ENCODE measurements around the gene KRTAP5-2. TPM values are rescaled to one million over a fixed set of nuclear protein-coding genes. Genes with fewer than 3 reads are reported as not detected.

The KRTAP5-2 gene
- polyA plus RNA-seq, 3 donors = not detected

- peaks cover 0 to 11% of the 10 kb centered on the region in 2 donors for H3K9me3 ChIP-seq (replicated peaks in 1 of 2; ENCODE audit: control insufficient read depth in 1 of 2, insufficient read depth in 1 of 2, low read length in 2 of 2)
- H3K9me3 Mint-ChIP-seq = peaks cover 0 to 9% (median 2%) of the 10 kb centered on the region in 7 donors
- H3K36me3 Mint-ChIP-seq = no peaks in the 10 kb centered on the region
- no peak overlapping the region for H3K4me3 ChIP-seq (replicated peaks in 1 of 3; ENCODE audit: low read depth in 2 of 3, low read length in 3 of 3)
- no peak for DNase-seq
- no peaks in the 10 kb centered on the region for H3K36me3 ChIP-seq (replicated peaks in 1 of 2; ENCODE audit: control insufficient read depth in 1 of 2, insufficient read depth in 2 of 2, low read length in 2 of 2)
- H3K27ac Mint-ChIP-seq = no peak overlapping the region
- H3K9ac ChIP-seq (ENCODE audit: insufficient read depth, low read length, poor library complexity, severe bottlenecking) = no peak overlapping the region
- no peak overlapping the region for H2AFZ ChIP-seq (ENCODE audit: insufficient read depth, low read depth, low read length, poor library complexity, severe bottlenecking)
- H3K27me3 ChIP-seq (ENCODE audit: control insufficient read depth in 2 of 2, insufficient read depth in 2 of 2, low read length in 2 of 2) = peaks cover 13 to 35% of the 10 kb centered on the region in 2 donors
- H3K4me1 ChIP-seq (ENCODE audit: control insufficient read depth in 1 of 2, insufficient read depth in 2 of 2, low read length in 2 of 2) = peaks cover 0 to 5% of the 10 kb centered on the region in 2 donors
- H3K4me1 Mint-ChIP-seq = no peaks in the 10 kb centered on the region
- H3K27me3 Mint-ChIP-seq (ENCODE audit: low read depth in 3 of 3) = peaks cover 31 to 62% (median 36%) of the 10 kb centered on the region in 3 donors
- no peaks in the 10 kb centered on the region for H3K79me2 ChIP-seq (ENCODE audit: insufficient read depth, low read length)
- intact Hi-C loops (cut with micrococcal nuclease) = no loop called here
- peak overlapping the region in 1 of 2 donors; percentile 30 for H3K4me3 Mint-ChIP-seq
- no peak overlapping the region for H3K27ac ChIP-seq (ENCODE audit: low read depth in 1 of 2, low read length in 2 of 2)
- TF ChIP-seq CTCF (IDR thresholded peaks at IDR 0.05) = no peak
- H4K20me1 ChIP-seq (ENCODE audit: insufficient read depth, low read length) = no peaks in the 10 kb centered on the region
- WGBS (ENCODE audit: insufficient coverage) = 76% methylated on average over 9 of the region's 13 CpGs
- H3K4me2 ChIP-seq (replicated peaks; ENCODE audit: extremely low read depth, low read length, poor library complexity, severe bottlenecking) = no peak overlapping the region
Observed at GRCh38 chr11:1567052-1567720, 30.9 kb downstream of the KRTAP5-2 start.

GRCh38 chr11:1566381-1567051 lies 31.6 kb downstream of the KRTAP5-2 start:
- peaks cover 0 to 5% of the 10 kb centered on the region in 2 donors for H3K4me1 ChIP-seq (ENCODE audit: control insufficient read depth in 1 of 2, insufficient read depth in 2 of 2, low read length in 2 of 2)
- intact Hi-C loops (cut with micrococcal nuclease) = no loop called here

More at GRCh38 chr11:1566381-1567051, 31.6 kb downstream of the KRTAP5-2 start:
- no peak for DNase-seq
- TF ChIP-seq CTCF (IDR thresholded peaks at IDR 0.05) = no peak
- H3K27me3 ChIP-seq (ENCODE audit: control insufficient read depth in 2 of 2, insufficient read depth in 2 of 2, low read length in 2 of 2) = peaks cover 13 to 35% of the 10 kb centered on the region in 2 donors
- H2AFZ ChIP-seq (ENCODE audit: insufficient read depth, low read depth, low read length, poor library complexity, severe bottlenecking) = no peak overlapping the region
- H3K4me3 Mint-ChIP-seq = peak overlapping the region in 1 of 2 donors; percentile 30
- no peaks in the 10 kb centered on the region for H4K20me1 ChIP-seq (ENCODE audit: insufficient read depth, low read length)
- H3K36me3 Mint-ChIP-seq = no peaks in the 10 kb centered on the region
- peaks cover 31 to 63% (median 36%) of the 10 kb centered on the region in 3 donors for H3K27me3 Mint-ChIP-seq (ENCODE audit: low read depth in 3 of 3)
- WGBS (ENCODE audit: insufficient coverage) = 90% methylated on average over 11 of the region's 20 CpGs
- H3K9me3 Mint-ChIP-seq = peaks cover 0 to 9% (median 2%) of the 10 kb centered on the region in 7 donors
- no peaks in the 10 kb centered on the region for H3K79me2 ChIP-seq (ENCODE audit: insufficient read depth, low read length)
- no peak overlapping the region for H3K4me2 ChIP-seq (replicated peaks; ENCODE audit: extremely low read depth, low read length, poor library complexity, severe bottlenecking)
- H3K9me3 ChIP-seq (replicated peaks in 1 of 2; ENCODE audit: control insufficient read depth in 1 of 2, insufficient read depth in 1 of 2, low read length in 2 of 2) = peaks cover 0 to 11% of the 10 kb centered on the region in 2 donors
- no peak overlapping the region for H3K27ac ChIP-seq (ENCODE audit: low read depth in 1 of 2, low read length in 2 of 2)
- peak overlapping the region in 1 of 7 donors; percentile 71 for H3K27ac Mint-ChIP-seq
- no peaks in the 10 kb centered on the region for H3K4me1 Mint-ChIP-seq
- no peak overlapping the region for H3K4me3 ChIP-seq (replicated peaks in 1 of 3; ENCODE audit: low read depth in 2 of 3, low read length in 3 of 3)
- no peak overlapping the region for H3K9ac ChIP-seq (ENCODE audit: insufficient read depth, low read length, poor library complexity, severe bottlenecking)
- no peaks in the 10 kb centered on the region for H3K36me3 ChIP-seq (replicated peaks in 1 of 2; ENCODE audit: control insufficient read depth in 1 of 2, insufficient read depth in 2 of 2, low read length in 2 of 2)

Measured in CD14-positive monocyte (primary cell).